ENCODE results near the gene RAD21L1. TPM values are rescaled to one million over a fixed set of nuclear protein-coding genes. Genes with fewer than 3 reads are reported as not detected.
A peak's percentile ranks its signal among the peaks of the same experiment; 100 is the strongest.

Gene RAD21L1
- total RNA-seq, 5 donors from 2014 or later (not counting 1 experiment from before 2014, with no cell fraction given), result 0.73 to 1.6 (median 0.88) TPM; not detected in 2

GRCh38 chr20:1287787-1288569 lies 62.1 kb downstream of the RAD21L1 start:
- no peak for DNase-seq
- WGBS (ENCODE audit: insufficient coverage), result 89% methylated on average over 5 of the region's 11 CpGs

GRCh38 chr20:1291191-1291741 lies 65.4 kb downstream of the RAD21L1 start:
- Histone ChIP-seq H3K27me3 (replicated peaks in 1 of 2; ENCODE audit: control insufficient read depth in 2 of 2, extremely low read depth in 1 of 2, insufficient read depth in 2 of 2, low read length in 1 of 2) (no peaks in the 10 kb centered on the region), H3K4me3 (ENCODE audit: control insufficient read depth in 1 of 2, extremely low read depth in 1 of 2, low read length in 1 of 2) (no peak overlapping the region), H3K4me1 (ENCODE audit: control insufficient read depth in 1 of 2, extremely low read depth in 1 of 2, insufficient read depth in 2 of 2, low read length in 2 of 2) (peaks cover 13 to 34% of the 10 kb centered on the region in 2 experiments), H3K36me3 (ENCODE audit: control insufficient read depth in 2 of 2, extremely low read depth in 1 of 2, insufficient read depth in 1 of 2, low read length in 1 of 2) (peaks cover 0 to 3% of the 10 kb centered on the region in 2 donors), H3K9me3 (no peaks in the 10 kb centered on the region), H3K27ac (ENCODE audit: low read length) (no peak overlapping the region)
- no peak for ATAC-seq (replicated peaks in 1 of 4)
- 75% methylated on average over 4 of the region's 5 CpGs for WGBS (ENCODE audit: insufficient coverage)
- H3K4me1 Mint-ChIP-seq, result peaks cover 51 to 63% (median 58%) of the 10 kb centered on the region in 3 donors
- ChIA-PET POLR2A (interaction anchor here in 1 of 2 donors (0.5 kb wide), 1 partner anchor 135 kb away, joined by 4 read pairs; no protein-coding TSS in a partner anchor), CTCF (interaction anchor here in 1 of 2 donors (1.4 kb wide), 1 partner anchor 8 kb away, joined by 4 read pairs; no protein-coding TSS in a partner anchor)
- H3K27me3 Mint-ChIP-seq, result no peaks in the 10 kb centered on the region
- H3K36me3 Mint-ChIP-seq, result peaks cover 8% of the 10 kb centered on the region
- no peaks in the 10 kb centered on the region for H3K9me3 Mint-ChIP-seq
- no peak overlapping the region for H3K4me3 Mint-ChIP-seq
- DNase-seq, result no peak
- H3K27ac Mint-ChIP-seq, result peak overlapping the region in 1 of 2 donors; percentile 66

More at GRCh38 chr20:1287787-1288569, 62.1 kb downstream of the RAD21L1 start:
- H3K4me1 Mint-ChIP-seq, result peaks cover 75 to 84% (median 82%) of the 10 kb centered on the region in 3 donors
- CTCF ChIA-PET, result interaction anchor here in 1 of 2 donors (0.7 kb wide), 1 partner anchor 49 kb away, joined by 6 read pairs; no protein-coding TSS in a partner anchor
- Histone ChIP-seq H3K27ac (ENCODE audit: low read length) (peak overlapping the region; percentile 5), H3K27me3 (replicated peaks in 1 of 2; ENCODE audit: control insufficient read depth in 2 of 2, extremely low read depth in 1 of 2, insufficient read depth in 2 of 2, low read length in 1 of 2) (no peaks in the 10 kb centered on the region), H3K36me3 (ENCODE audit: control insufficient read depth in 2 of 2, extremely low read depth in 1 of 2, insufficient read depth in 1 of 2, low read length in 1 of 2) (peaks cover 0 to 2% of the 10 kb centered on the region in 2 donors), H3K4me1 (ENCODE audit: control insufficient read depth in 1 of 2, extremely low read depth in 1 of 2, insufficient read depth in 2 of 2, low read length in 2 of 2) (peaks cover 21 to 52% of the 10 kb centered on the region in 2 experiments), H3K4me3 (ENCODE audit: control insufficient read depth in 1 of 2, extremely low read depth in 1 of 2, low read length in 1 of 2) (no peak overlapping the region), H3K9me3 (no peaks in the 10 kb centered on the region)
- H3K27me3 Mint-ChIP-seq, result no peaks in the 10 kb centered on the region
- ATAC-seq (replicated peaks in 1 of 4), result no peak
- no peaks in the 10 kb centered on the region for H3K9me3 Mint-ChIP-seq
- POLR2A ChIA-PET, result no interaction called here
- peaks cover 8% of the 10 kb centered on the region for H3K36me3 Mint-ChIP-seq
- H3K27ac Mint-ChIP-seq, result peak overlapping the region; percentile 91 to 93
- peak overlapping the region in 1 of 3 donors; percentile 77 for H3K4me3 Mint-ChIP-seq

- peaks cover 19% of the 10 kb centered on the region for H3K36me3 Mint-ChIP-seq
- ChIA-PET POLR2A (no interaction called here), CTCF (interaction anchor here in 1 of 2 donors (1.4 kb wide), 1 partner anchor 9 kb away, joined by 4 read pairs; no protein-coding TSS in a partner anchor)
- ATAC-seq (replicated peaks in 1 of 4) (no peak), DNase-seq (no peak)
- no CpG with 5 or more reads among the region's 1 CpG for WGBS (ENCODE audit: insufficient coverage)
- H3K27me3 Mint-ChIP-seq, result no peaks in the 10 kb centered on the region
- H3K4me1 ChIP-seq (ENCODE audit: control insufficient read depth in 1 of 2, extremely low read depth in 1 of 2, insufficient read depth in 2 of 2, low read length in 2 of 2), result peaks cover under 1 to 20% of the 10 kb centered on the region in 2 experiments
- H3K27ac Mint-ChIP-seq, result peak overlapping the region; percentile 33 to 75
- no peak overlapping the region for H3K27ac ChIP-seq (ENCODE audit: low read length)
- no peaks in the 10 kb centered on the region for H3K27me3 ChIP-seq (replicated peaks in 1 of 2; ENCODE audit: control insufficient read depth in 2 of 2, extremely low read depth in 1 of 2, insufficient read depth in 2 of 2, low read length in 1 of 2)
- peaks cover 39 to 57% (median 49%) of the 10 kb centered on the region in 3 donors for H3K4me1 Mint-ChIP-seq
- H3K9me3 Mint-ChIP-seq, result no peaks in the 10 kb centered on the region
- H3K9me3 ChIP-seq, result no peaks in the 10 kb centered on the region
- no peak overlapping the region for H3K4me3 ChIP-seq (ENCODE audit: control insufficient read depth in 1 of 2, extremely low read depth in 1 of 2, low read length in 1 of 2)
- H3K4me3 Mint-ChIP-seq, result no peak overlapping the region
- H3K36me3 ChIP-seq (ENCODE audit: control insufficient read depth in 2 of 2, extremely low read depth in 1 of 2, insufficient read depth in 1 of 2, low read length in 1 of 2), result peaks cover 0 to 13% of the 10 kb centered on the region in 2 donors
These were observed 66.8 kb downstream of the RAD21L1 start for GRCh38 chr20:1292620-1293019.

- Histone ChIP-seq H3K4me3 (ENCODE audit: control insufficient read depth in 1 of 2, extremely low read depth in 1 of 2, low read length in 1 of 2) (no peak overlapping the region), H3K27ac (ENCODE audit: low read length) (no peak overlapping the region), H3K36me3 (ENCODE audit: control insufficient read depth in 2 of 2, extremely low read depth in 1 of 2, insufficient read depth in 1 of 2, low read length in 1 of 2) (peaks cover 0 to 16% of the 10 kb centered on the region in 2 donors), H3K27me3 (replicated peaks in 1 of 2; ENCODE audit: control insufficient read depth in 2 of 2, extremely low read depth in 1 of 2, insufficient read depth in 2 of 2, low read length in 1 of 2) (no peaks in the 10 kb centered on the region), H3K9me3 (no peaks in the 10 kb centered on the region), H3K4me1 (ENCODE audit: control insufficient read depth in 1 of 2, extremely low read depth in 1 of 2, insufficient read depth in 2 of 2, low read length in 2 of 2) (peaks cover 0 to 13% of the 10 kb centered on the region in 2 experiments)
- H3K36me3 Mint-ChIP-seq, result peaks cover 19% of the 10 kb centered on the region
- no peak overlapping the region for H3K4me3 Mint-ChIP-seq
- no peak for DNase-seq
- H3K4me1 Mint-ChIP-seq, result peaks cover 34 to 53% (median 43%) of the 10 kb centered on the region in 3 donors
- no peaks in the 10 kb centered on the region for H3K9me3 Mint-ChIP-seq
- POLR2A ChIA-PET, result no interaction called here
- CTCF ChIA-PET, result no interaction called here
- ATAC-seq (replicated peaks in 1 of 4), result no peak
- peak overlapping the region in 1 of 2 donors; percentile 34 for H3K27ac Mint-ChIP-seq
- 83% methylated on average over 4 of the region's 6 CpGs for WGBS (ENCODE audit: insufficient coverage)
- H3K27me3 Mint-ChIP-seq, result no peaks in the 10 kb centered on the region
These were observed 68.0 kb downstream of the RAD21L1 start for GRCh38 chr20:1293641-1294379.

- H3K27ac Mint-ChIP-seq, result no peak overlapping the region
- no peaks in the 10 kb centered on the region for H3K27me3 Mint-ChIP-seq
- H3K36me3 Mint-ChIP-seq, result peaks cover 22% of the 10 kb centered on the region
These were observed 68.7 kb downstream of the RAD21L1 start for GRCh38 chr20:1294497-1294896.

More at GRCh38 chr20:1294497-1294896, 68.7 kb downstream of the RAD21L1 start:
- no peaks in the 10 kb centered on the region for H3K9me3 ChIP-seq
- H3K36me3 ChIP-seq (ENCODE audit: control insufficient read depth in 2 of 2, extremely low read depth in 1 of 2, insufficient read depth in 1 of 2, low read length in 1 of 2), result peaks cover 0 to 16% of the 10 kb centered on the region in 2 donors
- no peak overlapping the region for H3K4me3 Mint-ChIP-seq
- CTCF ChIA-PET, result no interaction called here
- H3K27me3 ChIP-seq (replicated peaks in 1 of 2; ENCODE audit: control insufficient read depth in 2 of 2, extremely low read depth in 1 of 2, insufficient read depth in 2 of 2, low read length in 1 of 2), result no peaks in the 10 kb centered on the region
- POLR2A ChIA-PET, result no interaction called here
- 85% methylated on average over 4 of the region's 8 CpGs for WGBS (ENCODE audit: insufficient coverage)
- ATAC-seq (replicated peaks in 1 of 4), result no peak
- H3K4me3 ChIP-seq (ENCODE audit: control insufficient read depth in 1 of 2, extremely low read depth in 1 of 2, low read length in 1 of 2), result no peak overlapping the region
- H3K4me1 ChIP-seq (ENCODE audit: control insufficient read depth in 1 of 2, extremely low read depth in 1 of 2, insufficient read depth in 2 of 2, low read length in 2 of 2), result peaks cover 0 to 17% of the 10 kb centered on the region in 2 experiments
- no peaks in the 10 kb centered on the region for H3K9me3 Mint-ChIP-seq
- no peak overlapping the region for H3K27ac ChIP-seq (ENCODE audit: low read length)
- no peak for DNase-seq
- peaks cover 40 to 59% (median 46%) of the 10 kb centered on the region in 3 donors for H3K4me1 Mint-ChIP-seq
